Astrocyte (in vitro differentiated cells and primary cell): Measurements from ENCODE around the gene CCHCR1.

Experiments
- EZH2 ChIP-seq: IDR thresholded peaks from 2 replicates; pipeline ENCODE4 v1.6.1; 2012; ENCODE audit warnings: mild to moderate bottlenecking, low read length, inconsistent platforms; ENCODE audit not compliant: insufficient read depth
- TF ChIP-seq, protein P1 (sequence below): IDR thresholded peaks from 2 replicates; pipeline ENCODE4 v1.5.1; 2011; ENCODE audit warnings: low read depth, mild to moderate bottlenecking, inconsistent platforms, low read length, moderate library complexity; ENCODE audit not compliant: insufficient read depth

DNA sequence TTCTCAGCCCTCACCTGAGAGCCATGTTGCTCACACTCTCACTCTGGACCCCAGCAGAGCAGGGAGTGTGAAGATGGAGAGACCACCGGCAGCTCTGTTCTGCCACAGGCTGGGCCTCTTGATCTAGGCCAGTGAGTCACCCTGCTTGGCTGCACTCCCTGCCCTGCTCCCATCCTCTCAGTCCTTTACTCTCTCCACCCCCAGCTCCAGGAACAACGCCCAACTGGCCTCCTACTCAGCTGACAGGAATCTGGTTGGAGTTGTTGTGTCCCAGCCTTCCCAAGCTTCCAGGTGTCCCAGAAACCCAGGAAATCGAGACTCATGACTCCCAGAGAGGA is 43.1 kb downstream of the CCHCR1 start, which contains the start of gene PSORS1C1:
- TF ChIP-seq, protein P1, sequence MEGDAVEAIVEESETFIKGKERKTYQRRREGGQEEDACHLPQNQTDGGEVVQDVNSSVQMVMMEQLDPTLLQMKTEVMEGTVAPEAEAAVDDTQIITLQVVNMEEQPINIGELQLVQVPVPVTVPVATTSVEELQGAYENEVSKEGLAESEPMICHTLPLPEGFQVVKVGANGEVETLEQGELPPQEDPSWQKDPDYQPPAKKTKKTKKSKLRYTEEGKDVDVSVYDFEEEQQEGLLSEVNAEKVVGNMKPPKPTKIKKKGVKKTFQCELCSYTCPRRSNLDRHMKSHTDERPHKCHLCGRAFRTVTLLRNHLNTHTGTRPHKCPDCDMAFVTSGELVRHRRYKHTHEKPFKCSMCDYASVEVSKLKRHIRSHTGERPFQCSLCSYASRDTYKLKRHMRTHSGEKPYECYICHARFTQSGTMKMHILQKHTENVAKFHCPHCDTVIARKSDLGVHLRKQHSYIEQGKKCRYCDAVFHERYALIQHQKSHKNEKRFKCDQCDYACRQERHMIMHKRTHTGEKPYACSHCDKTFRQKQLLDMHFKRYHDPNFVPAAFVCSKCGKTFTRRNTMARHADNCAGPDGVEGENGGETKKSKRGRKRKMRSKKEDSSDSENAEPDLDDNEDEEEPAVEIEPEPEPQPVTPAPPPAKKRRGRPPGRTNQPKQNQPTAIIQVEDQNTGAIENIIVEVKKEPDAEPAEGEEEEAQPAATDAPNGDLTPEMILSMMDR, result no peak
- no peak for TF ChIP-seq EZH2
